Measurements from ENCODE around the gene FAM120B. TPM values are rescaled to one million over a fixed set of nuclear protein-coding genes. Genes with fewer than 3 reads are reported as not detected.
A peak's percentile ranks its signal among the peaks of the same experiment; 100 is the strongest.

The FAM120B gene
- total RNA-seq, 6 experiments from 2014 or later = 33.3 to 36.6 (median 35.4) TPM

- Mint-ChIP-seq H3K9me3 (no peaks in the 10 kb centered on the region), H3K4me3 (peak overlapping the region; percentile 47), H3K27ac (peak overlapping the region; percentile 84), H3K36me3 (ENCODE audit: low read depth) (no peaks in the 10 kb centered on the region; the same call in 1 of the 2 replicates), H3K27me3 (ENCODE audit: insufficient read depth) (peaks cover 5% of the 10 kb centered on the region; the same call in 1 of the 2 replicates), H3K4me1 (ENCODE audit: low read depth) (peaks cover 44% of the 10 kb centered on the region)
- no peak for DNase-seq
- TF ChIP-seq CTCF (IDR thresholded peaks at IDR 0.05) = no peak
Measured at GRCh38 chr6:170438861-170439260, 132.3 kb downstream of the FAM120B start.

- Mint-ChIP-seq H3K27me3 (ENCODE audit: insufficient read depth) (peaks cover 5% of the 10 kb centered on the region), H3K4me3 (peak overlapping the region; percentile 17), H3K36me3 (ENCODE audit: low read depth) (no peaks in the 10 kb centered on the region; the same call in 1 of the 2 replicates), H3K9me3 (no peaks in the 10 kb centered on the region), H3K4me1 (ENCODE audit: low read depth) (peaks cover 44% of the 10 kb centered on the region), H3K27ac (peak overlapping the region; percentile 84)
- peak; percentile 50 for DNase-seq
- no peak for TF ChIP-seq CTCF (IDR thresholded peaks at IDR 0.05)
Measured at GRCh38 chr6:170439366-170440361, 133.1 kb downstream of the FAM120B start.

- no peak for DNase-seq
- Mint-ChIP-seq H3K4me1 (ENCODE audit: low read depth) (peaks cover 44% of the 10 kb centered on the region), H3K27ac (peak overlapping the region; percentile 84; the same call in 1 of the 2 replicates), H3K27me3 (ENCODE audit: insufficient read depth) (peaks cover 5% of the 10 kb centered on the region), H3K36me3 (ENCODE audit: low read depth) (no peaks in the 10 kb centered on the region; the same call in 1 of the 2 replicates), H3K4me3 (no peak overlapping the region), H3K9me3 (no peaks in the 10 kb centered on the region)
- TF ChIP-seq CTCF (IDR thresholded peaks at IDR 0.05) = no peak
Measured at GRCh38 chr6:170440437-170440836, 133.9 kb downstream of the FAM120B start.

- peak; percentile 35 for DNase-seq
- Mint-ChIP-seq H3K27ac (peak overlapping the region; percentile 35; the same call in 1 of the 2 replicates), H3K27me3 (ENCODE audit: insufficient read depth) (peaks cover 5% of the 10 kb centered on the region), H3K4me3 (no peak overlapping the region), H3K9me3 (no peaks in the 10 kb centered on the region), H3K36me3 (ENCODE audit: low read depth) (no peaks in the 10 kb centered on the region; the same call in 1 of the 2 replicates), H3K4me1 (ENCODE audit: low read depth) (peaks cover 44% of the 10 kb centered on the region)
- TF ChIP-seq CTCF (IDR thresholded peaks at IDR 0.05) = no peak
Measured at GRCh38 chr6:170441316-170441715, 134.8 kb downstream of the FAM120B start.

- no peak for TF ChIP-seq CTCF (IDR thresholded peaks at IDR 0.05)
- Mint-ChIP-seq H3K27ac (no peak overlapping the region), H3K4me1 (ENCODE audit: low read depth) (peaks cover 39% of the 10 kb centered on the region), H3K4me3 (no peak overlapping the region), H3K9me3 (peaks cover 4% of the 10 kb centered on the region), H3K36me3 (ENCODE audit: low read depth) (no peaks in the 10 kb centered on the region), H3K27me3 (ENCODE audit: insufficient read depth) (peaks cover 13% of the 10 kb centered on the region)
- no peak for DNase-seq
Measured at GRCh38 chr6:170442596-170442995, 136.0 kb downstream of the FAM120B start.
